Esophagus muscularis mucosa (tissue), 4 donors: ENCODE measurements around the gene ANKMY2. TPM values are rescaled to one million over a fixed set of nuclear protein-coding genes. Genes with fewer than 3 reads are reported as not detected.
A peak's percentile ranks its signal among the peaks of the same experiment; 100 is the strongest.

Experiments used
- DNase-seq: peaks from one replicate; pipeline ENCODE4 v3.0.0-alpha.2; 2017; ENCODE audit errors: extremely low spot score
- H3K27ac ChIP-seq, 4 donors: fragments of 200-600 bp; sonication (generic); replicated peaks in 1 of 4; 1 replicate in 3 of 4; 2 replicates in 1 of 4; pipeline ENCODE4 v1.5.1; 2016 to 2019; ENCODE audit warnings: mild to moderate bottlenecking in 1 of 4
- H3K27me3 ChIP-seq, 4 donors: fragments of 200-600 bp; sonication (generic); one replicate each; pipeline versions ENCODE4 v1.5.1 to v1.6.0; 2016 to 2019
- H3K36me3 ChIP-seq, 4 donors: fragments of 200-600 bp; sonication (generic); one replicate each; pipeline ENCODE4 v1.5.1; 2016 to 2019
- H3K4me1 ChIP-seq, 4 donors: fragments of 200-600 bp; sonication (generic); one replicate each; pipeline ENCODE4 v1.5.1; 2016 to 2019
- H3K4me3 ChIP-seq, 4 donors: fragments of 200-600 bp; sonication (generic); 1 replicate in 2 of 4; 2 replicates in 2 of 4; pipeline ENCODE4 v1.5.1; 2016 to 2019; ENCODE audit warnings: mild to moderate bottlenecking in 4 of 4, moderate library complexity in 1 of 4
- H3K9me3 ChIP-seq, 4 donors: fragments of 200-600 bp; sonication (generic); 1 replicate in 3 of 4; 2 replicates in 1 of 4; pipeline ENCODE4 v1.5.1; 2016 to 2019
- CTCF ChIP-seq, 3 experiments: fragments of 200-600 bp in 2 of 3; fragments of 450-650 bp in 1 of 3; sonication (generic) in 2 of 3; IDR thresholded peaks; one replicate each; pipeline ENCODE4 v1.5.1; 2017 to 2019; ENCODE audit warnings: antibody characterized with exemption in 3 of 3, mild to moderate bottlenecking in 2 of 3, moderate library complexity in 1 of 3
- EP300 ChIP-seq: sonication (generic); formaldehyde crosslinking; IDR thresholded peaks from one replicate; pipeline ENCODE4 v1.6.1; 2017; ENCODE audit warnings: antibody characterized with exemption
- POLR2A ChIP-seq: fragments of 450-650 bp; IDR thresholded peaks from one replicate; pipeline ENCODE4 v1.6.1; 2017; ENCODE audit warnings: antibody characterized with exemption, moderate library complexity, mild to moderate bottlenecking, low read depth
- POLR2AphosphoS5 ChIP-seq, 2 donors: sonication (generic); formaldehyde crosslinking; IDR thresholded peaks; one replicate each; pipeline ENCODE4 v1.6.1; 2017; ENCODE audit warnings: antibody characterized with exemption in 2 of 2
- WGBS: methylation state at CpG from one replicate; pipeline ENCODE4 v1.1.5; 2018; 5-methylcytosine and 5-hydroxymethylcytosine counted together
- intact Hi-C: fragments of 100-400 bp; cut with DNase I; formaldehyde crosslinking; loops from one replicate; pipeline ENCODE4 v1.15.1; 2023
- total RNA-seq, 4 donors: library from RNA; depleted of rRNA; stranded (reverse); fragments of >200 nt; gene quantifications; one replicate each; pipeline versions ENCODE4 v1.1.0 to v1.2.1, GENCODE V29; 2016

The ANKMY2 gene
- total RNA-seq, 4 donors from 2014 or later, result 12.4 to 24.9 (median 17.6) TPM

- Histone ChIP-seq H3K36me3 (no peaks in the 10 kb centered on the region), H3K9me3 (no peaks in the 10 kb centered on the region), H3K4me3 (peak overlapping the region; percentile 72 to 93 (median 84)), H3K27me3 (no peaks in the 10 kb centered on the region), H3K27ac (peak overlapping the region; percentile 90 to 94 (median 92)), H3K4me1 (peaks cover 29 to 75% (median 69%) of the 10 kb centered on the region in 4 donors)
- WGBS, result 0% methylated on average over 50 of the region's 57 CpGs
- TF ChIP-seq POLR2AphosphoS5 (IDR thresholded peaks at IDR 0.05), result peak; percentile 12 to 38
- TF ChIP-seq EP300, result no peak
- no peak for DNase-seq
- intact Hi-C loops, result no loop called here
Observed at GRCh38 chr7:16644636-16645592, 640 bp downstream of the ANKMY2 start.

DNA sequence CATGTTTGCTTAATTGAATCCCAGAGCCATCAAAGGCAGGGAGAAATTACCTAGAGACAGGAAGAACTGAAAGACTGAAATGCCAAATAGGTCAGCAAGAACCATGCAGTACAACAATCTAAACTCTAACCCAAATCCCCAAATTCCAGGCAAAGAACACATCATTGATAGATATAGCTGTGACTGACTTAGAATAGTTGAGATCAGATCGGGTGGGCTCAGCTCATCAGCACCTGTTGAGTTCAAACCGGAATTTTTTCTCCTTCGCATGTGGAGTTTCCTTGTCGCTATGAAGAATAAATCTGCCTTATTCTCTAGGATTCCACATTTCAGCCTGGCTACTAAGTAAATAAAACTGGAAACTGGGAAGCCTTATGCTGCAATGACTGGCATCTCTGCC, 1.4 kb downstream of the ANKMY2 start:
- Histone ChIP-seq H3K36me3 (no peaks in the 10 kb centered on the region), H3K27me3 (no peaks in the 10 kb centered on the region), H3K4me3 (peak overlapping the region; percentile 72 to 93 (median 84)), H3K4me1 (peaks cover 34 to 71% (median 65%) of the 10 kb centered on the region in 4 donors), H3K9me3 (no peaks in the 10 kb centered on the region), H3K27ac (peak overlapping the region; percentile 90 to 94 (median 92))
- 70% methylated on average over 4 of the region's 4 CpGs for WGBS
- intact Hi-C loops, result no loop called here
- no peak for DNase-seq
- no peak for TF ChIP-seq POLR2AphosphoS5 (IDR thresholded peaks at IDR 0.05)
- no peak for TF ChIP-seq EP300
- TF ChIP-seq POLR2A, result no peak
- no peak for TF ChIP-seq CTCF (IDR thresholded peaks at IDR 0.05)

GRCh38 chr7:16638282-16639280, 7.0 kb downstream of the ANKMY2 start:
- intact Hi-C loops, result loop anchor here (10.0 kb wide), 1 partner anchor 666 kb away; no protein-coding TSS in a partner anchor
- peaks cover 0 to 3% (median 0%) of the 10 kb centered on the region in 4 donors for H3K36me3 ChIP-seq
- H3K27me3 ChIP-seq, result no peaks in the 10 kb centered on the region
- no peaks in the 10 kb centered on the region for H3K9me3 ChIP-seq
- TF ChIP-seq POLR2A (no peak), CTCF (IDR thresholded peaks at IDR 0.05) (no peak), POLR2AphosphoS5 (IDR thresholded peaks at IDR 0.05) (no peak), EP300 (no peak)
- peaks cover 51 to 91% (median 87%) of the 10 kb centered on the region in 4 donors for H3K4me1 ChIP-seq
- WGBS, result 50% methylated on average over 7 of the region's 7 CpGs
- no peak overlapping the region for H3K4me3 ChIP-seq
- no peak for DNase-seq
- peak overlapping the region; percentile 39 to 67 (median 56) for H3K27ac ChIP-seq

- TF ChIP-seq CTCF (IDR thresholded peaks at IDR 0.05), result no peak
- no peak for TF ChIP-seq POLR2AphosphoS5 (IDR thresholded peaks at IDR 0.05)
- no peak for TF ChIP-seq EP300
- no peak for TF ChIP-seq POLR2A
- Histone ChIP-seq H3K4me3 (peak overlapping the region in 2 of 4 donors; percentile 1 to 3), H3K4me1 (peaks cover 47 to 79% (median 76%) of the 10 kb centered on the region in 4 donors), H3K27ac (peak overlapping the region; percentile 39 to 67 (median 56)), H3K36me3 (peaks cover 0 to 3% (median 0%) of the 10 kb centered on the region in 4 donors), H3K27me3 (no peaks in the 10 kb centered on the region), H3K9me3 (no peaks in the 10 kb centered on the region)
- WGBS, result 46% methylated on average over 5 of the region's 5 CpGs
- DNase-seq, result no peak
- intact Hi-C loops, result loop anchor here (10.0 kb wide), 1 partner anchor 667 kb away; no protein-coding TSS in a partner anchor
Observed at GRCh38 chr7:16637379-16637778, 8.2 kb downstream of the ANKMY2 start.
